ACC112 (cell line): Measurements from ENCODE around the gene AGFG2.
"Not testable (repeated sequence)": the region's sequence is repeated elsewhere in the genome, so short reads cannot be mapped to it uniquely, and the experiment has no call there.

Source experiments
- H2AFZ ChIP-seq: fragments of 200-600 bp; sonication (generic); one replicate; pipeline ENCODE4 v1.6.0; 2017; ENCODE audit warnings: antibody characterized with exemption, low read length; ENCODE audit not compliant: unreplicated experiment
- H3K27ac ChIP-seq: fragments of 200-600 bp; sonication (generic); 2 replicates; pipeline ENCODE4 v1.5.1; 2014; ENCODE audit warnings: low read depth, mild to moderate bottlenecking, antibody characterized with exemption, low read length, moderate library complexity
- H3K27me3 ChIP-seq: fragments of 200-600 bp; sonication (generic); 2 replicates; pipeline ENCODE4 v1.6.1; 2014; ENCODE audit warnings: mild to moderate bottlenecking, antibody characterized with exemption, low read length, moderate library complexity, mixed read lengths; ENCODE audit not compliant: insufficient read depth
- H3K36me3 ChIP-seq: fragments of 200-600 bp; sonication (generic); 2 replicates; pipeline ENCODE4 v1.6.1; 2016; ENCODE audit warnings: mild to moderate bottlenecking, antibody characterized with exemption, low read length, moderate library complexity, mixed read lengths; ENCODE audit not compliant: insufficient read depth
- H3K4me1 ChIP-seq: fragments of 200-600 bp; sonication (generic); one replicate; pipeline ENCODE4 v1.6.1; 2016; ENCODE audit warnings: low read length, mixed read lengths; ENCODE audit not compliant: insufficient read depth, unreplicated experiment, control insufficient read depth
- H3K4me3 ChIP-seq: fragments of 200-600 bp; sonication (generic); 2 replicates; pipeline ENCODE4 v1.5.1; 2014; ENCODE audit warnings: mild to moderate bottlenecking, low read depth, low read length
- H3K79me2 ChIP-seq: fragments of 200-600 bp; sonication (generic); one replicate; pipeline ENCODE4 v1.6.0; 2016; ENCODE audit warnings: low read length; ENCODE audit not compliant: control insufficient read depth, unreplicated experiment, insufficient read depth

Gene AGFG2

DNA sequence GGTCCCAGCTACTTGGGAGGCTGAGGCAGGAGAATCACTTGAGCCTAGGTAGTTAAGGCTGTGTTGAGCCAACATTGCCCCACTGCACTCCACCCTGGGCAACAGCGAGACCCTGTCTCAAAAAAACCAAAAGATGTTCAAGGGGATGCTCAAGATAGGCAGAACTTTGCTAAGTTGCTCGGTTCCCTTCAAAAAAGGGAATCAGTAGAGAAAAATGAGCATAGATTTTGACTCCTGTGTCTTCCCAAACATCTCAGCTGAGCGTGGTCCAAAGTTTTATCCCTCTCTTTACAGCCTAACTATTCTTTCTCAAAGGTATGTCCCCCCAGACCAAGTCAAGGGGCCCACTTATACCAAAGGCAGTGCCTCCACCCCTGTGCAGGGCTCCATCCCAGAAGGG, 14.0 kb downstream of the AGFG2 start:
- Histone ChIP-seq H3K27ac (no peak overlapping the region), H3K79me2 (peaks cover 5% of the 10 kb centered on the region), H3K4me1 (peaks cover 22% of the 10 kb centered on the region), H2AFZ (no peak overlapping the region), H3K27me3 (no peaks in the 10 kb centered on the region), H3K36me3 (peaks cover 11% of the 10 kb centered on the region; the same call in 1 of the 2 replicates), H3K4me3 (no peak overlapping the region)

DNA sequence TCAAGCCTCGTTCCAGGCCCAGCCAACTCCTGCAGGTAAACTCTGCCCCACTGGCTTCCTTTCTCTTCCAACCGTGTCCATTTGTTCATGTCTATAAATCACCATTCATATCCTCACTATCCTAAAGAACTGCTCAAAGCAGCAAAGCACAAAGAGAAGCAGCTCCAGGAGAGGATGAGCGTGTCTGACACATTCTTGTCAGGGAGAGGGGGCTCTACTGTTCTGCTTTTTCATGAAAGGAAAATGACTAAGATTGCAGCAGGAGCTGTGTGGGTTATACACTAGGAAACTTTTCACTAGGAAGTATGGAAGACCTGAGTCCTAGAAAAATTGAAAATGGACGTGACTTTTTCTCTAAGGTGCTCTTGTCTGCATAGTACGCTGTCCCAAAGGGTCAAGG, 16.7 kb downstream of the AGFG2 start:
- no peak overlapping the region for H3K4me3 ChIP-seq

DNA sequence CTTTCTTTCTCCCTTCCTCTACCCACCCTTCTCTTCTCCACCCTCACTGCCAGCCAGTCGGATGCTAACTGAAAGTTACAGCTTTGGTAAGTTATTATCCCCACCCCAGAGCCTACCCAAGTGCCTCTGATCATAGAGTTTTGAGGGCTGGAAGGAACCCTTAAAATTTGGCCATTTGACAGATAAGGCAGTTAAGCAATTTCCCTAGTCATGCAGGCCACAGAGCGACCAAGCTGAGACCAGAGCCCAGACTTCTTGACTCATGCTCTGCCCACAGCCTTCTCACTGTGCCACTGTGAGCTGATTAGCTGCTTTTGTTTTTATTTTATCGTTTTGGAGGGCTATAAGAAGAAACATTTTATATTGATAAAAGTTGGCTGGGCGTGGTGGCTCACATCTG, 17.5 kb downstream of the AGFG2 start:
- no peak overlapping the region for H3K4me3 ChIP-seq
- peaks cover 13% of the 10 kb centered on the region for H3K4me1 ChIP-seq
- no peaks in the 10 kb centered on the region for H3K27me3 ChIP-seq
- H3K27ac ChIP-seq, result peak overlapping the region; percentile 33; the same call in 1 of the 2 replicates
- H3K36me3 ChIP-seq, result peaks cover 7% of the 10 kb centered on the region; the same call in 1 of the 2 replicates
- no peaks in the 10 kb centered on the region for H3K79me2 ChIP-seq
- H2AFZ ChIP-seq, result no peak overlapping the region

More for the DNA sequence above, 16.7 kb downstream of the AGFG2 start:
- Histone ChIP-seq H3K27me3 (no peaks in the 10 kb centered on the region), H3K27ac (no peak overlapping the region; the same call in 1 of the 2 replicates), H2AFZ (no peak overlapping the region), H3K79me2 (no peaks in the 10 kb centered on the region), H3K4me1 (peaks cover 13% of the 10 kb centered on the region), H3K36me3 (peaks cover 7% of the 10 kb centered on the region; the same call in 1 of the 2 replicates)

DNA sequence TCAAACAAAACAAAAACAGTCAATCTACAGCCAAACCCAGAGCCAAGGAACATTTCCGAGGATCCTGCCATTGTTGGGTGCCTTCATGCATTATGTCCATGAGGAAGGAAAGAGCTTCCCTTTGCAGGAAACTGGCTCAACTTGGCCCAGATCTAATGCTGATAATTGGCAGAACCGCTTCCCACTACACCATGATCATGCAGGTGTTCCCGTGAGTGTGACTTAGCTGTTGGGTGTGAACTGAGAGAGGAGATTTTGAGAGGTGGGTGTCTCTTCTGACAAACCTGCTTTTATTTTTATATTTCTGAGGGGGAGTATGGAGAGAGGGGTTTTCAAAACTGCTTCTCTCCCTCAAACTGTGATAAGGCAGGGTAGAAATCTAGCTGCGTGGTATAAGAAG, 20.1 kb downstream of the AGFG2 start:
- Histone ChIP-seq H3K79me2 (no peaks in the 10 kb centered on the region), H3K4me1 (peaks cover 13% of the 10 kb centered on the region), H3K4me3 (no peak overlapping the region), H3K27me3 (no peaks in the 10 kb centered on the region), H2AFZ (no peak overlapping the region), H3K36me3 (0 out of 2 replicates have a peak, but pooled peaks cover 1% of the 10 kb centered on the region), H3K27ac (no peak overlapping the region)

DNA sequence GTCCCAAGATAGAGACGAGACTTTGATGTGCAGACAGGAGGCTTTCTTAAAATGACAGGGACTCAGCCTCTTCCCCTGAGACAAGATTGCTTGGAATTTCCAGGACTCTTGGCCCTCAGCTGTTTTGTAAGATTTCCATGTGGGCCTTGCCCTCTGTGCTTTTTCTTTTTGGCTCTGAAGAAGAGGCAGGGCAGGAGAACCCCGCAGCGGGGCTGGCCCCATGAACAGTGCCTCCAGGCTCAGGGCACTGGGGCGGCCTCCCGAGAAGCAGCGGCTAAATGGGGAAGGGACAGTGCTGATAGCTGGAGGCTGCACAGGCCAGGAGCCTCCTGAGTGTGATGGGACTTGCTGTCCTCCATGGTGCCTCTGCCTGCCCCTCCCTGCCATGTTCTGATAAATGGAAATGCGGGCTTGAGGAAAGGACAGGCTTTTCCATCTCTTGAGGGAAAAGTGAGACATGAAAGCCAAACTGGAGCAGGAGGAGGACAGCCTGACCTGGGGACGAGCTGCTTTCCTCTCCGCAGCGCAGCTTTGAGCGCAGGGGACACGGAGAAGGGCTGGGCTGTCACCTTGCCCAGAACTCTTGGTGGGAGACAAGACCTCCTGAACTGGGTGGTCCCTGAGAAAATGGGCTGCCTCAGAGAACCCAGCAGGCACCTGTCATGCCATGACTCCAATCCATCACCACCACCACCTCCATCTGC, 22.6 kb downstream of the AGFG2 start:
- H3K27ac ChIP-seq, result no peak overlapping the region
- H2AFZ ChIP-seq, result no peak overlapping the region
- no peaks in the 10 kb centered on the region for H3K36me3 ChIP-seq
- H3K4me3 ChIP-seq, result no peak overlapping the region
- H3K79me2 ChIP-seq, result no peaks in the 10 kb centered on the region
- no peaks in the 10 kb centered on the region for H3K27me3 ChIP-seq
- peaks cover 5% of the 10 kb centered on the region for H3K4me1 ChIP-seq

DNA sequence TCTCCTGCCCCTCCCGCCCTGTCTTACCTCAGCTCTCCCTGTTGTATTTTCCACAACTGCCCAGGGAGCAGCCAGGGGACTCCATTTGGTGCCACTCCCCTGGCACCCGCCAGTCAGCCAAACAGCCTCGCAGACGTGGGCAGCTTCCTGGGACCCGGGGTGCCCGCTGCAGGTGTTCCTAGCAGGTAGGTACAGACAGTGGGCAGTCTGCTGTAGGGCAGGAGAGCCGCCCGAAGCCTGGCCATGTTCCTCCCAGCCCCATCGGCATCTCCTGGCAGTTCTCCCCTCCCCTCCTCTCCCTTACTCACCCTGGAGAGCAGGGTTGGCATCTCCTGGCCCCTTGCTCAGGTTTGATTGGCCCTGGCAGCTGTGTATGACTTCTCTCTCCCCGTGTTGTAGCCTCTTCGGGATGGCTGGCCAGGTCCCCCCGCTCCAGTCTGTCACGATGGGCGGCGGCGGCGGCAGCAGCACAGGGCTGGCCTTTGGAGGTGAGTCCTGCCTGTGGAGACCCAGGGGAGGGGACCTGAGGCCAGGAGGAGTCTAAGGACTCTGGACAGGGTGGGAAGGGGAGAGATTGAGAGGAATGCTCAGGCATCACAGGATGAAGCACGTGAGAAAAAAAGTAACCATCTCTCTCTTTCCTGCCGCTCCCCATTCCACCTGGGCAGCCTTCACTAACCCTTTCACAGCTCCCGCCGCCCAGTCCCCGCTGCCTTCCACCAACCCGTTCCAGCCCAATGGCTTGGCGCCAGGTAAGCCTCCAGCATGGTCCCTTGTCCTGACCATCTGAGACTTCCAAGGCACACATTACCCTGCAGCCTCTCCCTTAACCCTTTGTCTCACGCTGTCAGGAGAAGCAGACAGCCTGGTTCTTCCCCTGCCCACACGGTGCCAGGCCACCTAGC, 23.4 kb downstream of the AGFG2 start:
- H3K4me3 ChIP-seq, result no peak overlapping the region
- H2AFZ ChIP-seq, result no peak overlapping the region
- no peaks in the 10 kb centered on the region for H3K36me3 ChIP-seq
- H3K27ac ChIP-seq, result no peak overlapping the region
- H3K4me1 ChIP-seq, result peaks cover 5% of the 10 kb centered on the region
- no peaks in the 10 kb centered on the region for H3K27me3 ChIP-seq
- H3K79me2 ChIP-seq, result no peaks in the 10 kb centered on the region

DNA sequence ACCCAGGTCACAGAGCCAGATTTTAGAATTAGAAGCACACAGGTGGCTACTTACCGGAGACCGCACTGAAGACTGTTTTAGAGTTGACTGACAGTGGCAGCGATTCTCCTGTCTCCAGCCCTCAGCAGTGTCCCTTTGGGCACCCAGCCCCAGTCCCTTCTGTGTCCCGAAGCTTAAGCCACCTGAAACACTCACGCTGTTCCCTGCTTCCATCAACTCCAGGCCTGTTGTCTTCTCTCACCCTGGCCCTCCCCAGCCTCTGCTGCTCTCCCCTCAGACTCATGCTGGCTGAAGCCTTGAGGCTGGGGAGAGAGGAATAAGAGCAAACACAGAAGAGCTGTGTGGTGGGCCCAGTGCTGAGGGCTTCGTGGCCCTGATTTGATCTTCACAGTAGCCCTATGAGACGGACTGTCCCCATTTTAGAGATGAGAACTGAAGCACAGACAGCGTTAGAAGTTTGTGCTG, 24.1 kb downstream of the AGFG2 start:
- H2AFZ ChIP-seq, result no peak overlapping the region
- no peak overlapping the region for H3K4me3 ChIP-seq
- H3K36me3 ChIP-seq, result no peaks in the 10 kb centered on the region
- no peaks in the 10 kb centered on the region for H3K79me2 ChIP-seq
- peaks cover 6% of the 10 kb centered on the region for H3K4me1 ChIP-seq
- no peaks in the 10 kb centered on the region for H3K27me3 ChIP-seq
- no peak overlapping the region for H3K27ac ChIP-seq

DNA sequence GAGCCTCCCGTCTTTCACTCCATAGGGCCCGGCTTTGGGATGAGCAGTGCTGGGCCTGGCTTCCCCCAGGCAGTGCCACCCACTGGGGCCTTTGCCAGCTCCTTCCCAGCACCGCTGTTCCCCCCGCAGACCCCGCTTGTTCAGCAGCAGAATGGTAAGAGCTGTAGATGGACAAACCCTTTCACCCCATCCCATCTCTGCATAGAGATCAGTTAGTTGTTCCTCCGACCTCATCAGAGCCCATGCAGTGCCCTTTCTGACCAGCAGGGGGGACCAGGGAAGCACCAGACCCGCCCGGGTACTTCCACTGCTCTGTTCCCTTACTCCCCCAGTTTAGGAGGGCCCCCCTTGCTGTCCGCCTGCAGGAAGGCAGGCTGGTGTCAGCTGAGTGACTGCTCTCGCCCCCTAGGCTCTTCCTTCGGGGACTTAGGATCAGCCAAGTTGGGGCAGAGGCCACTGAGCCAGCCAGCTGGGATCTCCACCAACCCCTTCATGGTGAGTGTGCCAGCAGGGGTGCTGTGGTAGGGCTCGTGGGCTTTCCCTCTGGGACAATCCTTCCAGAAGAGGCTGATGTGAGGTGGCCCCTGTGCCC, 24.9 kb downstream of the AGFG2 start:
- Histone ChIP-seq H3K4me3 (no peak overlapping the region), H3K4me1 (peaks cover 6% of the 10 kb centered on the region), H3K36me3 (no peaks in the 10 kb centered on the region), H3K27me3 (no peaks in the 10 kb centered on the region), H3K79me2 (no peaks in the 10 kb centered on the region), H3K27ac (no peak overlapping the region), H2AFZ (no peak overlapping the region)

DNA sequence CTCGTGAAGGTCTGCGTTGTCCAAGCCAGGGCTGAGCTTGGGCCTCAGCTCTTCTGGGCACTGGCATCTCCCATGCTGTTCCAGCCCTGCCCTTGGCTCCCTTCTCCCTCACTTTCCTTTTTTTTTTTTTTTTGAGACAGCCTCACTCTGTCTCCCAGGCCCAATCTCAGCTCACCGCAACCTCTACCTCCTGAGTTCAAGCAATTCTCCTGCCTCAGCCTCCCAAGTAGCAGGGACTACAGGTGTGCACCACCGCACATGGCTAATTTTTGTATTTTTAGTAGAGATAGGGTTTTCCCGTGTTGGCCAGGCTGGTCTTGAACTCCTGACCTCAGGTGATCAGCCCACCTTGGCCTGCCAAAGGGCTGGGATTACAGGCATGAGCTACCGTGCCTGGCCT, 25.4 kb downstream of the AGFG2 start:
- H3K27ac ChIP-seq, H3K4me3 ChIP-seq, H3K79me2 ChIP-seq, H2AFZ ChIP-seq, H3K27me3 ChIP-seq, H3K36me3 ChIP-seq, H3K4me1 ChIP-seq: not testable (repeated sequence)

DNA sequence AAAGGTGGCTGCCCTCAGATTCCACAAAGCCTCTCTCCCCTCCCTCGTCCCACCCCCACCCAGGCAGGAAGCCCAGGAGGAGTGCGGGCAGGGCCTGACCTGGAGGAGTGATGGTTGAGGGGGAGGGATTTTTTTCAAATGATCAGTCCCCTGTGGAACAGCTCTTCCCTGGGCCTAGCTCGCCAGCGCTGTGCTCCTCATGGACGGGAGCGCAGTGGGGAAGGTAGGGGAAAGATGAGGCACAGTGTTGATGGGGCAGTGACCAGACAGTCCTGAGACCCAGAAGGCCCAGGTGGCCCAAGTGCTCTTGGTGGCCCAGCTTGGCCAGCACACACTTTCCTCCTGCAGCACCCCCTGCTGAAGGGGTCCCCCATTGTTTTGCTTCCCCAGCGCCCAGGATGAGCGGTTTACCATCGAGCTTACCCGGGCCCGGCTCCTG, 26.1 kb downstream of the AGFG2 start:
- Histone ChIP-seq H3K36me3 (no peaks in the 10 kb centered on the region), H3K79me2 (no peaks in the 10 kb centered on the region), H2AFZ (no peak overlapping the region), H3K4me3 (no peak overlapping the region), H3K4me1 (peaks cover 6% of the 10 kb centered on the region), H3K27ac (no peak overlapping the region), H3K27me3 (no peaks in the 10 kb centered on the region)
